SKM-1 (cell line): ENCODE data around the gene KLF5.

Experiments used
- DNase-seq: peaks from one replicate; lab custom pipeline; 2025; ENCODE audit not compliant: unreplicated experiment; lab: John Stamatoyannopoulos, UW

Gene KLF5

GRCh38 chr13:73059460-73060250 is 850 bp downstream of the KLF5 start:
- no peak for DNase-seq

DNA sequence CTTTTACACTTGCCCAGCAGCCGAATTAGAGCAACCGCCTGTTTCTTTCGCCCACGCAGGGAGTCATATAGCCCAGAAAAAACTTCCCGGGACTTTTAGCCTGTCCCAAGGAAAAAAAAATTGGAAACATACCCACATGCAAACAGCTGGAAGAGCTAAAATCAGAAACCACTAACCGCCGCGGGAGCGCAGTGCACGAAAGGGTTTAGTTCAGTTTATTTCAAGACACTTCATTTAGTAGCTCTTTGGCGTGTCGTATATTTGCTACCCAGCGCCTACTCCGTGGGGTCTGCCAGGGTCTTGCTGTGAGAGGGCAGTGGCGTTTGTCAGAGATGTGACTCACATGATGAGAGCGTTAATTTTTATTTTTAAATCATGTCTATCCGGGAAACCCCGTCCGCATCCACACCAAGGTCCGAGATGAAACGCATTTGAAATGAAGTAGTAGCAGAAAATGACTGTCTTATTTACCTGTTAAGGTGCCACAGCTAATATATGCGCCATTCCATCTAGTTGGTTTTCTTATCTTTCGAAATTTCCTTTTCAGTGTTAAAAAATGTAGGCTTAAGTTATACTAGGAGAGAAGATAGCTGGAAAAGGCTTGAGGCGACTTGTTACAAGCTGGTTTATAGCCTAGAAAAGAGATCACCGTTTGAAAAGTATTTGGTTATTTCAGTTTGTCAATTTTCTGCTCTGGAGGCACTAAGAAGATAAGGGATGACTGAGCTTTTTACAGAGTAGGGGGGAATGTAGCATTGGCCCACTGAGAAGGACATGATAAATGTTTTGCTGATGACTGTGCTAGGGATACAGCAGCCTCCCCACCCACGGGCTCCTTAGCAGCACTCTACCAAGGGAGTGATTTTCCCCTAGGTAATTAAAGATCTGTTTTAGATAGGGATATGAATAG is 1.7 kb downstream of the KLF5 start:
- DNase-seq = no peak

GRCh38 chr13:73061473-73061872 is 2.7 kb downstream of the KLF5 start:
- DNase-seq = no peak

- DNase-seq = no peak
Measured at GRCh38 chr13:73061876-73062275, 3.1 kb downstream of the KLF5 start.

GRCh38 chr13:73062468-73062867 is 3.7 kb downstream of the KLF5 start:
- no peak for DNase-seq

DNA sequence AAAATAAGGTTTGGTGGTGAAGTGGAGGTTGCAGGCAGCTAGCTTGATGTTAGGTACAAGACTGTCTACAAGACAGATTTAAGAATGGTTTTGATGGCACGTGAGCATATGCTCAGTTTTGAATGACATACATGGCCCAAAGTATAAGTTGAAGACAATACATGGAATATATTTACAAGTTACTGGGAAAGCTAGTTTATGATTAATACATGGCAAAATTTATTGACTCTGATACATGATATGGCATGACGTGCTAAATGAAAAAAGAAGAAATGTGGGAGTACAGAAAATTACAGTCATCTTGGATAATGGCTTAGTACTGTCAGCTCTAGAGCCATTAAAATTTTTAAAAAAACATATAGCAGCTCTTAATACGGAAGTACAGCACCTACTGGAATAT is 4.4 kb downstream of the KLF5 start:
- no peak for DNase-seq

DNA sequence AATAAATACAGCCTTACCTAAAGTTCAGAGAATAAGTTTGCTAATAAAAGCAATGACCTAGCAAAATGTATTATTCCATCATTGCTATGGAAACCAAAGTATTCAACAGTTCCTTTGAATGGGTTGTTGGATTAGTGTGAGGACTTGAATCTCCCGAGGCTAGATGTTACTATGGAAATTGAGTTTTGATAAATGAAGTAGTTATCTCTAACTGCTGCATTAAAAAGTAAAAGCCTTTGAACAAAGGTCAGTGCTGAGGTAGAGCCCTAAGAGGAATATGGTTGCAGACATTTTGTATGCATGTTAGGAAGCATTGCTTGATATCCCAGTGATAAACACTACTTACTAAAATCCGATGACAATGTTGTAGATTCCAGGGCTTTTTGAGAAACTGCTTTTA is 6.2 kb downstream of the KLF5 start:
- DNase-seq = no peak

GRCh38 chr13:73065665-73066340 is 7.0 kb downstream of the KLF5 start:
- no peak for DNase-seq

DNA sequence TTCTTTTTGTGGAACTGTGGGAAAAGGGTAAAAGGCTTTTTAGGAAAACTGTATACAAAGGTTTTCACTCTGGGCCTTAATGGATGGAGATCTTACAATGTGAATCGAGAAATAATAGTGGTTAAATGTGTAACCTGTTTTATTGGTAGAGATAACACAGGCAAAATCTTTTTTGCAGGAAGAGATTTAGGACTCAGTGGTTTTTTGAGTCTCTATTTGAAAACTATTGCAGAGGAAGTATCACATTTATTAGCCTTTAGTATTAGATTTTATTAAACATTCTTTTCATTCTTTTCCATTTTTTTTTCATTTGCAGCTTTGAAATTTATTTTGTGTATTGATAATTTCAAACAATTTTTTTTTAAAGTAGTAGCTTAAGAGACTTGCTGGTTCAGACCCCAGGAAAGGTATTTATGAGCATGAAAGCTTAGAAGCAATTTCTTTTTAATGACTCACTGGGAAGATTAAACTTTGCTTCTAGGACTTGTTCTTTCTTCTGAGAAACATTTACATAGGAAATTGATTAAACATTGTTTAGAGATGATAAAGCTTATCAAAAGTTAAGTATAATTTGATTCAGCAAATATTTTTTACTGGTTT is 10.5 kb downstream of the KLF5 start:
- DNase-seq = no peak

GRCh38 chr13:73070451-73071098 is 11.8 kb downstream of the KLF5 start:
- DNase-seq = no peak

DNA sequence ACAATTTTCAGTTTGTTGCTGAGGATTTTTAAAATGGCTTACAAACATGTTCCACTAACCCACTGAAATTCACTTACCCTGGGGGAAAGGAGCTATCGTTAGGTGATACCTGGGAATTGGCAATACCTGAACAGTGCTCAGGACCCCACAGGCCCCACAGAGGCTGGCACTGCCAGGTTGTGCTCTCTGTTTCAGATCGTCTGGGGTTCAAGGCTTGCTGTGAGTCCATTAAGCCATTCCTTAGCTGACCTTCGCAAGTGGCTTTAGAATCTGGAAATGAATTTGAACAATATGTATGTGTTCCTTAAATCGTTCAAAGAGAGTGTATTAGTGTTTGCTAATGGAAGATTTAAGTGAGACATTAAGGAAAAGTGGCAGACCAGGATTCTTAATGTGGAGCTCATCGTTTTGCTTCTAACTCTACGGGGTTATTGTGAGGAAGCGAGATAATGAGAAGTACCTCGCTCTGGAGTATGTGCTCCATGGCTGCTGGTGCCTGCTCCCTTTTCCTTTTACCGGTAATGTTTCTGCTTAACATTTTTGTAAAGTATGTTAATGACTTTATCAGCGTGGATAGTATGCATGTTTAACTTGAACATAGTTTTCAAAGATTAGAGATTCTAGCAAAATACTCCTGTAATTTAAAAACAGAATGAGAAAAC is 13.6 kb downstream of the KLF5 start:
- DNase-seq = no peak

GRCh38 chr13:73073050-73073449 is 14.2 kb downstream of the KLF5 start:
- DNase-seq = no peak

DNA sequence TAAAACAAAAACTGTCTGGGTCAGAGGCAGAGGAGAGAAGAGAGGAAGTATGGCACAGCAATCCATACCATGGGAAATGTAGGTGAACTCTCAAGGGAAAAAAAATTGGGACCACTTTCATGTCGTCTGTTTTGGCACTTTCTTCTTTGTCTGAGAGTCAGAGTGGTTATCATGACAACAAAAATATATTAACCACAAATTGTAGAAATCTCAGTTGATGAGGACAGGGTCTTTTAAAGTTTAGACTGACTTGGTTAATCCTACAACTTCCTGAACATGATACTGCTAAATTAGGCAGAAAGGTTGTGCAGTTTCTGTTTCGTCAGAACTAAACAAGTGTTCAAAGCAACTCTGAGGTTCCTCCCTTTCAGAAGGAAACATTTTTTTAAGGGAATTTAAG is 15.2 kb downstream of the KLF5 start:
- no peak for DNase-seq

DNA sequence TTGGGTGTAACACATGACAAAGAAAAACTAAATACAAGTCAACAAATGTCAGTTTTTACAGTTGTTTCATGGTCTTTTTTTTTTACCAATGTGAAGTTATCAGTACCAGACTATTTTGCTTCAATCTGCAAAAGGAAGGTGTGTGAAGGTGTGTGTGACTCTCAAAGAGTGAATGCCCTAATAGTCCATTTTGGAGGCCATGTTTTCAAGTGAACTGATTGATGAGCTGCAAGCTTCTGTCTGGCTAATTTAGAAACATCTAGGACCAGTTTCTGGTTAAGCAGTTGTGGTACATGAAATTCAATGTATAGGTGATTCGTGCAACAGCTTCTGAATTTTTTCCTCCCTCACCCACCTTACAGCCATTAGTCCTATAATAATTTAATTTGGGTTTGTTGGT is 16.1 kb downstream of the KLF5 start:
- no peak for DNase-seq

- no peak for DNase-seq
Measured at GRCh38 chr13:73075546-73075945, 16.7 kb downstream of the KLF5 start.

DNA sequence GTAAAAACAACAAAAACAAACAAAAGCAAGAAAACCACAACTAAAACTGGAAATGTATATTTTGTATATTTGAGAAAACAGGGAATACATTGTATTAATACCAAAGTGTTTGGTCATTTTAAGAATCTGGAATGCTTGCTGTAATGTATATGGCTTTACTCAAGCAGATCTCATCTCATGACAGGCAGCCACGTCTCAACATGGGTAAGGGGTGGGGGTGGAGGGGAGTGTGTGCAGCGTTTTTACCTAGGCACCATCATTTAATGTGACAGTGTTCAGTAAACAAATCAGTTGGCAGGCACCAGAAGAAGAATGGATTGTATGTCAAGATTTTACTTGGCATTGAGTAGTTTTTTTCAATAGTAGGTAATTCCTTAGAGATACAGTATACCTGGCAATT is 17.1 kb downstream of the KLF5 start:
- DNase-seq = no peak

GRCh38 chr13:73077865-73078264 is 19.1 kb downstream of the KLF5 start:
- DNase-seq = no peak

- no peak for DNase-seq
Measured at GRCh38 chr13:73079359-73079758, 20.6 kb downstream of the KLF5 start.

GRCh38 chr13:73081256-73081915 is 22.6 kb downstream of the KLF5 start:
- no peak for DNase-seq

GRCh38 chr13:73082471-73082870 is 23.7 kb downstream of the KLF5 start:
- no peak for DNase-seq
